ENCODE results near the gene C19orf85.
"Not testable (repeated sequence)": the region's sequence is repeated elsewhere in the genome, so short reads cannot be mapped to it uniquely, and the experiment has no call there.

C19orf85 gene

DNA sequence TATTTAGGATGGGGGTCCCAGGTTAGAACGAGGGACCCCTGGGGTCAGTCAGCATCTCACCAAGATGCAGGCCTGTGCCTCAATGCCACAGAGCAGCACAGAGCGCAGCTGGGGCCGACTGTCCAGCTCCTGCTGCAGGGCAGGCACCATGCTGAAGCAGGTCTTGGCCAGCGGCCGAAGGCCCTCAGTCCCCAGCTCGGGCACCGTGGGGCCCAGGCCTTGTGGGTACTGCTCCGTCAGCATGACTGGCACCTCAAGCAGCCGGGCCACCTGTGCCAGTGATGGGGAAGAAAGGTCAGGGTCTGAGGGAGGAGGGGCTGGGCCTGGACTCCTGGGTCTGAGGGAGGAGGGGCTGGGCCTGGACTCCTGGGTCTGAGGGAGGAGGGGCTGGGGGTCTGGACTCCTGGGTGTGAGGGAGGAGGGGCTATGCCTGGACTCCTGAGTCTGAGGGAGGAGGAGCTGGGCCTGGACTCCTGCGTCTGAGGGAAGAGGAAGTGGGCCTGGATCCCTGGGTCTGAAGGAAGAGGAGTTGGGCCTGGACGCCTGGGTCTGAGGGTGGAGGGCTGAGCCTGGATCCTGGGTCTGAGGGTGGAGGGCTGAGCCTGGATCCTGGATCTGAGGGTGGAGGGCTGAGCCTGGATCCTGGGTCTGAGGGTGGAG lies 8.8 kb downstream of the C19orf85 start:
- no peak for DNase-seq

DNA sequence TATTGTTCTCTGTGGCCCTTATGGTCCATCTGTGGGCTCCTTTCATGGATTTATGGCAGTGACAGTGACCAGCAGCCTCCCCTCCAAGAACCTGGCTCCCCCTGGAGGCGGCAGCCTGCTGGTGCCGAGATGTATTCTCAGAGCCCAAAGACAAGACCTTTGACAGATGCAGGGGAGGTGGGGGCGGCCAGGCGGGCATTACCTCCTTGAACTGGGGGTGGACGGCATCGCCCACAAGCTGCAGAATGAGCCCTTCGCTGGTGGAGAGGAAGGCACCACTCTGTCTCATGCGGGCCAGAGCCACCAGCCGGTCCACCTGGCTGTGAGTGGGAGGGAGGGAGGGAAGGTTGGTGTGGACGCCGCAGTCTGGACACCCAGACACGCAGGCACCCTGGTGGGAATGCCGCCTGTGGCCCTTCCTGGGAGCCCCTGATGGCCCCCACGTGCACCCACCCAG lies 9.7 kb downstream of the C19orf85 start:
- peak; percentile 78 for DNase-seq

DNA sequence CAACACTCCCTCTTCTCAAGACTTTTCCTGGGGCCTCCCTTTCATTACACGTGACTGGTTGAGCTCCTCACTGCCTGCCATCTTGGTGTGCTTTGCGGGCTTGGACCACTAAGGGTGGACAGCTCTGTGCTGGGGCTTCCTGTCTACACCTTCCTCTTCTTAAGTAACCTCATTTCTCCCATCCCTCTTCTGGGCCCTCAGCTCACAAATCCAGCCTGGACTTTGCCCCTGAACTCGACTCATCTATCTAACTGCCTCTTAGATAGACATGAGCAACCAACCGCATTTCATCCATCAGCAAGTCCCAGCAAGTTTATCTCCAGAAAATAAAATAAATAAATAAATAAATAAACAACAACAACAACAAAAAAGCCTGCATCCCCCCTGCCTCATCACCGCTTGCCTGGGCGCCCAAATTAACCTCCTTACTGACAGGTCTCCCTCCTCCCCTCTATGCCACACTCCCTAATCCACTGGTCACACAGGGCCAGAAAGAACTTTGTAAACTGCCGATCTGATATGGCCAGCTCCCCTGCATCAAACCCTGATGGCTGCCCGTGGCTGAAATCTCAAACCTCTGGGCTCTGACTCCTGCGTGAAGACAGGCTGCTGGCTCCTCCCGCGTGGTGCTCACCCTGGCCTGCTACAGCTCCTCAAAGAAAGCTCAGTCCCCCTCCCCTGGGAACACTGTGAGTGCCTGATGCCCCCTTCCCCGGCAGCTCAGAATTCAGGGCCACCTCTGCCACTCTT lies 10.9 kb downstream of the C19orf85 start:
- DNase-seq, result no peak

DNA sequence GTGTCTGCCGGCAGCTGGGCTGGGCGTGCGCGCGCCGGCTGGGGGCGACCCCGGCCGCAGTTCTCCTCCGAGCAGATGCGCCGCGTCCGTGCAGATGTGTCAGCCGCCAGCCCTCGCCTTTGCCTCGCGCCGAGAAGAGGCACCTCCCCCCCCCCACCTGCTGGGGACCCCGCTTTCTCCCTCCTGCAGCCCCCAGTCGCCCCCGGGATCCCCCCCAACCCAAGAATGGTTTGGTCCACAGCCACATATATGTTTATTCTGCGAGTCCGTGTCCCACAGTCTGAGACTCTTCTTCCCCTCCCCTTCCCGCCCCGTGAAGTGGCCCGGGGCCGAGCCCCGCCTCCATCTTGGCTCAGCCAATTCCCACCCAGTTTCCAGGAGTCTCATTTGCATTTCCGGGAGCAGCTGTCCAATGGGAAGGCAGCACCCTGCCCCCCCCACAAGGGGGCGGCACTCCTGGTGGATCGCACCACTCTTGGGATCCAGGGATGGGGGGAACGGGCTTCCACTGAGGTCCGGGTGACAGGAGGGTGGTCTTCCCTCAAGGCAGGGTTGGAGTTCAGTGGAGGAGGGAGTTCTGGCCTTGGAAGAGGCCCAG lies 11.7 kb downstream of the C19orf85 start:
- DNase-seq, result peak; percentile 93

DNA sequence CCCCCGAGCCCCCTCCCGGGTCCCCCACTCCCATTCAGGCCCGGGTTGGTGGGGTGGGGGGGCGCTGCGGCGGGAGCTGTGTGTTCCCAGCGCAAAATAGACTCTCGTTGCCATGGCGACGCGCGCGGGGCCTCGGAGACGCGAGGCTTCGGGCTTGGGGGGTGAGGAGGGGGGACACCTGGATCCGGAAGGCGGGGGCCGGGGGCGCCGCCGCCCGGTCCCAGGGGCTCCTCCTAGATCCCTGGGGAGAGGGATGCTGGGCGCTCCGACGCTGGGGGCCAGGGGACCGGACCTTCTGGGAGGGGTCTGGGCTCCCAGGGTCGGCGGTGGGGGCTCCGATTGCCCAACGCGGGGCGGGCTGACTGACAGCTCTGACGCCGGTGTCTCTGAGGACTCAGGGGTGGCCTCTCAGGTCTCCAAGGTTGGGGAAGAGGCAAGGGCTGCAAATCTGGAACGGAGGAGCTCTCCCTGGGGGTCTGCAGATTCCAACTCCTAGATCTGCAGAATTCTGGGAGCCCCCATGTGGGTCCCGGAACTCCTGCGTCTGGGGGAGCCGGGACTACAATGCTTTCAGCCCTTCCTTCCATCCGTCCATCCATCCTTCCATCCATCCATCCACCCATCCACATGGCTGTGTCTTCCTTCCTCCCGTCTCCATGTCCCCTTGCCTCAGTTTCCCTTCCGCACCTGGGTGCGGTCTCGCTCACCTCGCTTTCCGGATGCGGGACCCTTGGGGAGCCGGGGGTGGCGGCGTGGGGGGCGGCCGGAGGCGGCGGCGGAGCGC lies 12.4 kb downstream of the C19orf85 start:
- peak; percentile 38 for DNase-seq

DNA sequence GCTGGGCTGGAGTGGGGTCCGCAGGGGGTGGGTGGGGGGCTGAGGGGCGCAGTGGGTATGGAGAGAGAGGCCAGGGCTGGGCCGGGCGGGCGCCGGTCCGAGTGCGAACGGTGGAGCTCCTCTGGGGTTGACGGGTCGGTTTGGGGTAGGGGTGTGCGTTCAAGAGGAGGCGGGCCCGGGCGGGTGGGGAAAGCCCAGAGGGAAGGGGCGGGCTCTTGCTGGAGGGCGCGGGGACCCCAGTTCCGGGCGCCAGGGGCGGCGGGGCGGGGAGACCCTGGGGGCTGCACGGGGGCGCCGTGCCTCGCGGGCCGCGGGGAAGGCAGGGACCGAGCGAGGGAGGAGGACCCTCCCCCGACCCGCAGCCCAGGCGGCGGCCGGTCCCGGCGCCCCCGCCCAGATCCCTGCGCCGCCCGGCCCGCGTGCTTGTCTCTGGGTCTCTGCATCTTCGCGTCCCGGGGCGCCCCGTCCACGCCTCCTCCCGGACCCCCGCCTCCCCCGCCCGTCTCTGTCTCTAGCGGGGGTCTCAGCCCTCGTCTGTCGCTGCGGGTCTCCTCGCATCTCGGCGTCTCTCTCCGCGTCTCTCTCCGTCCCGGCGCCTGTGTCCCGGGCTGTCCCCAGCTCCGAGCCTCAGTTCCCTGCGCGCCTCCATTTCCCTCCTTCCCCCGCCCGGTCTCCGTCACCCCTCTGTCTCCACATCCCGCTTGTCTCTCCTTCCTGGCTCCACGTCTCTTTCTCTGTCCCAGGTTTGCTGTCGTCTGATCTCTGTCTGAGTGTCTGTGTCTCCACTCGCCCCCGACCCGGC lies 13.2 kb downstream of the C19orf85 start:
- peak; percentile 42 for DNase-seq

DNA sequence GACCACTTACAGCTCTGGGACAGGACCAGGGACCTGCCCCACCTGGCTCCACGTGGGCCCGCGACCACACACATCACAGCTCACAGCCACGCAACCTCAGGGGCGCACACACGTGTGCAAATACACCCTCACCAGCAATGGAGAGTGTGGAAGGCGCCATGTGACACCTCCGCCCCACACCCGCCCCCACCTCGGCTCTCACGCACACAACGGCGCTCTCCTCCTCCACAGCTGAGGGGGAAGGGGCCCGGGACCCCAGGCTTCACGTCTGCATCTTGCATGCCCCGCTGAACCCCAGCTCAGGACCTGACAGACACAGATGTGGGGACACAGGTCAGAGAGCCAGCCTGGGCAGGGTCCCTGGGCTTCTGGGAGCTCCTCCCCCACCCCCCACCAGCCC lies 15.1 kb downstream of the C19orf85 start:
- DNase-seq, result no peak

DNA sequence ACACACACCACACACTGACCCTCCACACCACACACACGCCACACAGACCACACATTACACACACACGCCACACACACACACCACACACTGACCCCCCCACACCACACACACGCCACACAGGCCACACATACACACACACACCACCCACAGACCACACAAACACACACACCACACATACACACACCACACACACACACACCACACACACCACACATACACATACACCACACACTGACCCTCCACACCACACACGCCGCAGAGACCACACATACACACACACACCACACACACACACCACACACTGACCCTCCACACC lies 16.4 kb downstream of the C19orf85 start:
- not testable (repeated sequence) for DNase-seq

DNA sequence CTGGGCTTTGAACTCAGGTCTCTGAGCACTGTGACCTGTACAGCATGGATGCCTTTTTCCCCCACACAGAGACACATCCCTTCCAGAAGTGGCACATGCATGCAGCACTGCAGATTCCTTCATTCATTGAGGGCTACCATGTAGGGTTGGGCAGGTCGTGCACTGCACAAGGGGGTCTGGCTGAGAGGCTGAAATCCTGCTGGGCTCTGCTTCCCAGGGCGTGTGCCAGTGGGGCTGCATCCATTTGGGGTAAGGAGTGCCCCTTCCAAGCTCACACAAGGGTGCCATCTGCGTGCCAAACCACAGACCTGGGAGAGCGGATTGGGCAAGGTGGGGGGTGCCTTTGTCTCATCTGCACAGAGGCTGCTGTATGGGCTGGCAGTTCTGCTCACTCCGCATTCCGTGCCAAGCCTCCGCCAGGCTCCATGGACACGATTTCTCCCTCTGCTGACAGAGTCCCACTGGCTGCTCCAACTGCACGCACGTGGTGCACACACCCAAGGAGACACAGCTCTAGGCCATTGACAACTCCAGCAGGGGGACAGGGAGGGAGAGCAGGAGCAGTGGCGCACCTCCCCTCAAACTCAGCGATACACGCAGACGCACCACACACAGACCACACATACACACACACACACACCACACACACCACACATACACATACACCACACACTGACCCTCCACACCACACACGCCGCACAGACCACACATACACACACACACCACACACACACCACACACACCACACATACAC lies 17.0 kb downstream of the C19orf85 start:
- DNase-seq, result peak; percentile 88

DNA sequence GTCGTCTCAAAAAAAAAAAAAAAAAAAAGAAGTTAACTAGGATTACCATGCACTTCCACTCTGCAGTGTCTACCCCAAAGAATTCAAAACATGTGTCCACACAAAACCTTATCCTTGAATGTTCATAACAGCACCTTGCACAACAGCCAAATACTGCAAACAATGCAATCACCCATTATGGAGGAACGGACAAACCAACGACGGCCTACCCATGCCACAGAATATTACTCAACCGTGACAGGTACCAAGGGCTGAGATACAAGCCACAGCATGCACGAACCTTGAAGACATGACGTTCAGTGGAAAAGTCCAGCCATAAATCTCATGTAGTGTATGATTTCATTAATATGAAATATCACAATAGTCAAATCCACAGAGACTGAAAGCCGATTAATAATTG lies 18.5 kb downstream of the C19orf85 start:
- DNase-seq, result no peak

DNA sequence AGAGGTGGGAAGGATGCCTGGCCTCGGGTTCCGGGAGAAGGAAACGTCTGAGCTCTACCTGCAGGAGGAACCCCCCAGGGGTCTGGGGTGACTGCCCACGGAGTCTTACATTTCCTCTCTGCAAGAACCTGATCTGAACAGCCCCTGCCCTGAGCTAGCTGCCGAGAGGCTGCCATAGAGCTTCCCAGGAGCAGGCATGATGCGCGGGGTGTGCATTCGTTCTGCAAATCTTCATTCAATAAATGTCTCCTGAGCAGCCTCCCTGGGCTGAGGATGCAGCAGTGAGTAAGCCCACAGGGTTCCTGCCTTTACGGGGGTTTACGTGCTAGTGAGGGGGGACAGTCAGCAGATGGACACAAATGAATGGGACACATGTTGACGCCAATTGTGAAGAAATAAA lies 19.9 kb downstream of the C19orf85 start:
- no peak for DNase-seq

DNA sequence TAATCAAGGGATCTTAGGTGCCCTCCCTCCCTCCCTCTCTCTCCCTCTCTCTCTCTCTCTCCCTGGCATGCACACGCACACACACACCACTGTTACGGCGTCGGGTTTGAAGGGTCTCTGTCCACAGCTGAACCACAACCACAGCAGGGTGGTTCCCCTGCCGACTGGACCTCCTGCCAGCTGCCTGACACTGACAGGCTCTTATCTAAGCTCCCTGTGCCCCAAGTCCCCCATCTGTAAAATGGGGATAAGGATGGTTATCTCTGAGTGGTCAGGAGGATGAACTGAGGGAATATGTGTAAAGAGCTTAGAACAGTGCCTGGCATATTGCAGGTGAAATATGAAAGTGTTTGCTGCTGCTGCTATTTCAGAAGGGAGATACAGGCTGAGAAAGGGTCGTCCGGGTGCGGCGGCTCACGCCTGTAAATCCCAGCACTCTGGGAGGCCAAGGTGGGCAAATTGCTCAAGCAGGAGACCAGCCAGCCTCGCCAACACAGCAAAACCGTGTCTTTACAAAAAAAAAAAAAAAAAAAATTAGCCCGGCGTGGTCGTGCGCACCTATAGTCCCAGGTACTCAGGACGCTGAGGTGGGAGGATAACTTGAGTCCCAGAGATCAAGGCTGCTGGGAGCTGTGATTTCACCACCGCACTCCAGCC lies 20.6 kb downstream of the C19orf85 start:
- DNase-seq, result peak; percentile 97

DNA sequence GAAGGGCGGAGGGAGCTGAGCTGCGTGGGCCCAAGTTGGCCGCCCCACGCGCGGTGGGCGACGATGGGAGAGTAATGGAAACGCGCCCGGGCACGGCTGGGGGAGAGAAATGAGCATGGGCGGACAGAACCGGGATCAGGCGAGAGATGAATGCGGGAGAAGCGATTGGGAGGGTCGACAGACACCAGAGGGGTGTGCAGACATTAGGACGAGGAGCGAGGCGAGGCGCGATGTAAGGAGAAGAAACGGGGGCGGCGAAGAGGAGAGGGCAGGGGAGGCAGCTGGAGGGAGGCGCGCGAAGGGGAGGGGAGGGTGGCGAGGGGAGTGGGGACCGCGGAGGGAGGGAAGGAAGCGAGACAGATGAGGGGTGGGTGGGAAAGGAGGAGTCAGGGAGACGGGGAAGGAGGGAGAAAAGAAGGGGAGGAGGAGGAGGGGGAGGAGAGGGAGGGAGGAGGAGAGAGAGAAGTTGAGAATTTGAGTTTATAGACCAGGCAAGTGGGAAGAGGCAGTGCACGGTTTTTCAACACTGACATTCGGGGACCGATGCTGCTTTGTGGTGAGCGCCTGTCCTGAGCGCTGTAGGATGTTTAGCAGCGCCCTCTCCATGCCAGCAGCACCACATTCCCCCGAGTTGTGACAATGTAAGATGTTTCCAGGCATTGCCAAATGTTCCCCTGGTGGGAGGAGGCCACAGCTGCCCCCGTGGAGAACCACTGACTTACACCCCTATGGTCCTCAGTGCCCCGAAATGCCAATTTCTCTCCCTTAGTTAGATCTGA lies 21.3 kb downstream of the C19orf85 start, which contains the start of gene SHISA7:
Gene SHISA7, minus strand, starts transcription at position 256 of the 779 bp plus-strand sequence. CDS start 437 bp downstream, outside the sequence.
- DNase-seq, result peak; percentile 84

DNA sequence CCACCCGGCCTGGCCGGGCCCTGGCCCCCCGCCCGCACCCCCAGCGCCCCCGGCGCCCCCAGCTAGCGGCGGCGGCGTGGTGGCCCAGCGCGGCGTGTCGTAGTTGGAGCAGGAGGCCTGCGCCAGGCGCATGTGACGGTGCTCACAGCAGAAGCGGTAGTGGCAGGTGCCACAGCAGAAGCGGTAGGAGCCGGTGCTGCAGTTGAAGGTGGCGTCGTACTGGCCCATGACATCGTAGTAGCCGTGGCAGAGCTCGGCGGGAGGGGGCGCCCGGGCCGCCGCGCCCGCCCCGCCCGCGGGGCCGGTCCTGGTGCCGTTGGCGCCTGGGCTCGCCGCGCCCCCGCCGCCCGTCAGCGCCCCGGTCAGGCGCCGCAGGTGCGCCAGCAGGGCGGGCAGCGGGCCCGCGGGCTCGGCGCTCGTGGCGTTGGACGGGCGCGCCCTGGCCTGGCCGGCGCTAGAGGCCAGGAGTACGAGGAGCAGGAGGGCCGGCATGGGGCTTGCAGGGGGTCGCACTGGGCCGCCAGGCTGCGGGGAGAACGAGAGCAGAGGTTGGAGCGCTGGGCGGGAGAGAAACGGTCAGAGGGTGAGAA lies 22.1 kb downstream of the C19orf85 start:
- DNase-seq, result peak; percentile 59

DNA sequence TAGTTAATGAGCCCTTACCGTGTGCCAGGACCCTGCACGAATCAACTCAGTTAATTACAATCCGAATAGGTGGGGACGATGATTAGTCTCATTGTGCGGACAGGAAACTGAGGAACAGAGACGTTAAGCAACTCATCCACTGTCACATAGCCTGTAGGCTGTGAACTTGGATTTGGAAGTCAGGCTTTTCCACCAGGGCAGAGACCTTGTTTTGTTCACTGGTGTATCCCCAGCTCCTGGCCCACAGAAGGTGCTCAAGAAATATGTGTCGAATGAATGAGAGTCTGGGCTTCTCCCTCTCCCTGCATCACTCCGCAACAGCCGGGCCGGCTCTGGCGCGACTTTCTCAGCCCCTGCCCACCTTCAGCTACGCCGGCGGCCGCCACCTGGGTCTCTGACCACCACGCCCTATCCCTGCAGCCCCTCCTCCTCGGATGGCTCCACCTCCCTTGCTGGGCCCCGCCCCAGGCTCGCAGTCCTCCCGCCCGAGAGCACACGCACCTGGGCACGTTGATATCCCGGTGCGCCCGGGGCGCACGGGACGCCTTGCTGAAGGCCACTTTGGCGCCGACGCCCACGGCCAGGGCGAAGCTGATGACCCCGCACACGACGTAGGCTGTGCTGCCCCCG lies 22.7 kb downstream of the C19orf85 start:
- peak; percentile 74 for DNase-seq

DNA sequence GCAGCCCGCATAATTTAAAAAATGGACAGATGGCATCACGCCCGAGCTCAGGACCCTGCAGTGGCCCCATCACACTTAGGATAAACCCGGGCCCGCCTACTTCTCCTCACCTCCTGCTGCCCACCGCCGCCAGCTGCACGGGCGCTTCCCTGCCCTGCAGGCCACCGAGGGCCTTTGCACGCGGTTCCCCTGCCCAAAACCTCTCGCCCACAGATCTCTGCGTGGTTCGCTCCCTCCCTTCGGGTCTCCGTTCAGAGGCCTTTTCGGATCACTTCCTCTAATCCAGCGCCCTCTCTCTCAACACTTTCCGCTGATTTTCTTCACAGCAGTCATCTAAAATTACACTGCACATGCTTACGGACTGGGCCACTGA lies 23.2 kb downstream of the C19orf85 start:
- peak; percentile 60 for DNase-seq

DNA sequence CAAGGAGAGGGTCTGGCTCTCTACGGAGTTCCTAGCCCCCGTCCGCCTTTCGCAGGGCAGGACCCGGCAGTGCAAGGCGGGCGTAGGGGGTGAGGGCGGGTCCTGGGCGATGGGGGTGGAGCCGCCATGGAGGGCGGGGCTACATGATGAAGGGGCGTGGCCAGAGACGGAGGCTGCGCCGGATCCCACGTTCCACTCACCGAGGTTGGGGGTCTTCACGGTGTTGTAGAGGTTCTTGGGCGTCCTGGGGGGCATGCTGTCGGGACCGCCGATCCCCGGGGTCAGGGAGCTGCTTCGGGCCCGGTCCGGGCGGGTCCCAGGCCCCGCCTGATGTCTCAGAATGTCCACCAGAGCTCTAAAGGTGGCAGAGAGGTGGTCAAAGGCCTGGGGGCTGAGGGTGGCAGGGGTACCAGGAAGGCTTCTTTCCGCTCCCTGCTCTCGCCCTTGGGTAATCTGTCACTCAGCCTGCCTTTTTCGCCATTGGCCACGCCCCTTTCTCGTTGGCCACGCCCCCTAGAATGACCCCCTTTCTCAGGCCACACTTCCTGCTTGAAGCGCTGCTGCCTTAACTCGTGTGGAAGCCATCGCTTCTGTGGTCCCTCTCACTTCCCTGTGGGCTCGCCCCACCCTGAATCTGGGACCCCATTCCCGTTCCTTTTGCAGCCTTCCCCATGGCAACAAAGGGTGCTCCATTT lies 24.0 kb downstream of the C19orf85 start:
- DNase-seq, result peak; percentile 65

DNA sequence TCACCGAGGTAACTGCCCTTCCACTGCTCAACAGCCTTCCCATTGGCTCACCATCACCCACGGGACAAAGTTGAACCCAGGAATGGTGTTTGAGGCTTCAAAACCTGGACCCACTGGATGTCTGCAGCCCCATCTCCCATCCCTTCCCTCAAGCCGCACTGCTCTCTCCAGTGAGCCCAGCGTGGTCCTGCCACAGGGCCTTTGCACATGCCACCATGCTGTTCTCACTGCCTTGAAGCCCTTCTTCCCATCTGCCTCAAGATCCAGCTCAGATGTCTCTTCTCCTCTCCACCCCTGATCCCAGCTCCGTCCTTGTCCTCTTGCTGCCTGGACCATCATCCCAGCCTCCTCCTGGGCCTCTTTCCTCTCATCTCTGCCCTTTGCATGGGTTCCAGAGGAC lies 25.5 kb downstream of the C19orf85 start:
- DNase-seq, result no peak

DNA sequence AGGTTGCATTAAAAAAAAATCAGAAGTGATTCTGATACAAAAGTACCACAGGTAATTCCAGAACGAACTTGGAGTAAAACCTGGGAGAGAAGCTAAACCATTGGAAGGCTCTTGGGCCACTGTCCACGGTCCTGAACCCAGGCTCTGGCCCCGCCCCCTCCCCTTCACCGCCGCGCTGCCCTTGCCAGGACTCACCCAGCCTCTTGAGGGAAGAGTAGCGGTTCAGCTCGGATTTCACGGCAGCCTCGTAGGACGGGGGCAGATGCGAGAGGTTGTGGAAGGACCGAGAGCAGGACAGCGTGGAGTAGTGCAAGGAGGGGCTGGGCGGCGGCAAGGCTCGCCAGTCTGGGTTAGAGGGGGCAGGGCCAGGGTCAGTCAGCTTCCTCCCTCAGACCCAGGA lies 27.1 kb downstream of the C19orf85 start:
- DNase-seq, result peak; percentile 88

Measured in hematopoietic multipotent progenitor cell treated with erythropoietin and hydrocortisone succinate and interleukin-3 and kit ligand, for 6 days (in vitro differentiated cells).